ENCODE results near the gene SCN4B. TPM values are rescaled to one million over a fixed set of nuclear protein-coding genes. Genes with fewer than 3 reads are reported as not detected.

SCN4B gene
- total RNA-seq = under 0.01 TPM in 1 of 2 replicates, not detected in the other

GRCh38 chr11:118152552-118153471 is at the start of gene SCN4B:
Gene SCN4B, minus strand, starts transcription at chr11:118152823. Its CDS starts 150 bp downstream, at chr11:118152673.

GRCh38 chr11:118175993-118176777 is 23.6 kb upstream of the SCN4B start, which contains the start of gene SCN2B:
Gene SCN2B, minus strand, starts transcription at chr11:118176639. Its CDS starts 208 bp downstream, at chr11:118176431.

GRCh38 chr11:118086913-118087768 is 65.5 kb downstream of the SCN4B start, which contains the start of gene SMIM35:
Gene SMIM35, minus strand, starts transcription at chr11:118086963. Its CDS starts 206 bp downstream, at chr11:118086757.

Other genes with a start within 250 kb of the SCN4B start
- not detected in 2 replicates for gene TMPRSS13, start 223.4 kb downstream of the SCN4B start, total RNA-seq
- 0.16 TPM in 1 of 2 replicates, not detected in the other for gene IL10RA, start 166.4 kb downstream of the SCN4B start, total RNA-seq
- gene TMPRSS4, start 75.7 kb downstream of the SCN4B start, total RNA-seq = not detected in 2 replicates
- not detected in 2 replicates for gene SMIM35, start 65.9 kb downstream of the SCN4B start, total RNA-seq
- gene SCN2B, start 23.8 kb upstream of the SCN4B start, total RNA-seq = under 0.01 TPM in 2 replicates
- gene JAML, start 72.2 kb upstream of the SCN4B start, total RNA-seq = not detected in 2 replicates
- 0.49 and 0.97 TPM in 2 replicates for gene MPZL3, start 99.5 kb upstream of the SCN4B start, total RNA-seq
- 0.12 TPM in 1 of 2 replicates, not detected in the other for gene MPZL2, start 111.5 kb upstream of the SCN4B start, total RNA-seq
- not detected in 2 replicates for gene CD3E, start 151.9 kb upstream of the SCN4B start, total RNA-seq
- not detected in 2 replicates for gene CD3D, start 189.9 kb upstream of the SCN4B start, total RNA-seq
- not detected in 2 replicates for gene CD3G, start 191.5 kb upstream of the SCN4B start, total RNA-seq
- gene UBE4A, start 206.8 kb upstream of the SCN4B start, total RNA-seq = 62.4 and 66.4 TPM in 2 replicates
- gene ATP5MG, start 248.8 kb upstream of the SCN4B start, total RNA-seq = 18.2 and 24.9 TPM in 2 replicates